DND-41 (cell line): ENCODE measurements around the gene FARP2.

Experiments used
- ATAC-seq: fragments of 200-7000 bp; cut with Tn5 transposase; 3 replicates; pipeline ENCODE4 v1.9.1; 2021; ENCODE audit warnings: low read depth; ENCODE audit not compliant: insufficient read depth
- DNase-seq: peaks from one replicate; pipeline ENCODE4 v3.0.0-alpha.2; 2020
- H2AFZ ChIP-seq: 2 replicates; pipeline ENCODE4 v1.6.0; 2012; ENCODE audit warnings: low read depth, low read length
- H3K27ac ChIP-seq: 2 replicates; pipeline ENCODE4 v1.5.1; 2012; ENCODE audit warnings: low read length, inconsistent platforms
- H3K27me3 ChIP-seq: fragments of 200-600 bp; sonication (generic); 2 replicates; pipeline ENCODE4 v1.6.0; 2012; ENCODE audit warnings: low read length, mild to moderate bottlenecking, inconsistent platforms; ENCODE audit not compliant: insufficient read depth, poor library complexity
- H3K36me3 ChIP-seq: 2 replicates; pipeline ENCODE4 v1.5.1; 2012; ENCODE audit warnings: low read length, inconsistent platforms; ENCODE audit not compliant: insufficient read depth
- H3K4me1 ChIP-seq: 2 replicates; pipeline ENCODE4 v1.5.1; 2012; ENCODE audit warnings: mild to moderate bottlenecking, low read length; ENCODE audit not compliant: insufficient read depth
- H3K4me2 ChIP-seq: 2 replicates; pipeline ENCODE4 v1.6.0; 2012; ENCODE audit warnings: mild to moderate bottlenecking, moderate library complexity, low read length, inconsistent platforms; ENCODE audit not compliant: insufficient read depth
- H3K4me3 ChIP-seq, 2 experiments: fragments of 200-600 bp in 1 of 2; shearing (Covaris generic) in 1 of 2; 2 replicates each; pipeline ENCODE4 v1.5.1; 2012 to 2016; ENCODE audit warnings: inconsistent platforms in 2 of 2, low read length in 2 of 2, mild to moderate bottlenecking in 2 of 2, low read depth in 1 of 2, moderate library complexity in 1 of 2
- H3K79me2 ChIP-seq: 2 replicates; pipeline ENCODE4 v1.6.0; 2012; ENCODE audit warnings: low read length, inconsistent platforms; ENCODE audit not compliant: insufficient read depth
- H3K9ac ChIP-seq: 2 replicates; pipeline ENCODE4 v1.6.0; 2012; ENCODE audit warnings: low read depth, mild to moderate bottlenecking, inconsistent platforms, low read length, moderate library complexity
- H3K9me3 ChIP-seq: 2 replicates; pipeline ENCODE4 v1.5.1; 2012; ENCODE audit warnings: low read length, moderate library complexity, mild to moderate bottlenecking, inconsistent platforms; ENCODE audit not compliant: insufficient read depth, severe bottlenecking
- H4K20me1 ChIP-seq: 2 replicates; pipeline ENCODE4 v1.6.0; 2012; ENCODE audit warnings: low read length; ENCODE audit not compliant: insufficient read depth
- CTCF ChIP-seq: IDR thresholded peaks from 2 replicates; pipeline ENCODE4 v1.5.1; 2012; ENCODE audit warnings: borderline replicate concordance, low read length, moderate library complexity, mild to moderate bottlenecking; ENCODE audit not compliant: poor library complexity, severe bottlenecking; ENCODE audit errors: extremely low read depth
- EZH2 ChIP-seq: IDR thresholded peaks from 3 replicates; pipeline ENCODE4 v1.6.1; 2012; ENCODE audit warnings: borderline replicate concordance, low read depth, mild to moderate bottlenecking, moderate library complexity, low read length, inconsistent platforms; ENCODE audit not compliant: severe bottlenecking

FARP2 gene

GRCh38 chr2:241315093-241315878 lies 40.8 kb upstream of the FARP2 start, which contains the start of gene HDLBP:
TSS of gene HDLBP (minus strand) at chr2:241315672. CDS start at chr2:241266869, 48,803 bp downstream.
- peaks cover 96% of the 10 kb centered on the region for H3K79me2 ChIP-seq
- peaks cover 24% of the 10 kb centered on the region for H3K36me3 ChIP-seq
- no peaks in the 10 kb centered on the region for H3K9me3 ChIP-seq
- no peaks in the 10 kb centered on the region for H3K27me3 ChIP-seq
- DNase-seq: peak; percentile 100
- H3K9ac ChIP-seq: peak within 1 kb of the TSS; percentile 82
- H2AFZ ChIP-seq: peak within 1 kb of the TSS; percentile 86
- H3K4me2 ChIP-seq: peak within 1 kb of the TSS; percentile 72
- peaks cover 51% of the 10 kb centered on the region for H4K20me1 ChIP-seq
- H3K27ac ChIP-seq: peak within 1 kb of the TSS; percentile 99
- TF ChIP-seq CTCF: peak; percentile 87
- TF ChIP-seq EZH2: no peak
- H3K4me3 ChIP-seq: peak within 1 kb of the TSS; percentile 75 to 88
- peaks cover 79% of the 10 kb centered on the region for H3K4me1 ChIP-seq
- ATAC-seq: peak; percentile 83

- peaks cover 25% of the 10 kb centered on the region for H3K36me3 ChIP-seq
- peak within 1 kb of the TSS; percentile 72 for H3K4me2 ChIP-seq
- H2AFZ ChIP-seq: peak within 1 kb of the TSS; percentile 86
- H3K79me2 ChIP-seq: peaks cover 96% of the 10 kb centered on the region
- peaks cover 79% of the 10 kb centered on the region for H3K4me1 ChIP-seq
- no peaks in the 10 kb centered on the region for H3K9me3 ChIP-seq
- H3K27me3 ChIP-seq: no peaks in the 10 kb centered on the region
- no peak for DNase-seq
- peak within 1 kb of the TSS; percentile 99 for H3K27ac ChIP-seq
- peak; percentile 57 for ATAC-seq
- peaks cover 52% of the 10 kb centered on the region for H4K20me1 ChIP-seq
- TF ChIP-seq CTCF (no peak), EZH2 (no peak)
- peak within 1 kb of the TSS; percentile 75 to 88 for H3K4me3 ChIP-seq
- H3K9ac ChIP-seq: peak within 1 kb of the TSS; percentile 82
Observed at GRCh38 chr2:241315879-241316631, 40.0 kb upstream of the FARP2 start, which contains the start of gene SEPTIN2. TSS of gene SEPTIN2 (plus strand) at chr2:241315925. CDS start at chr2:241324233, 8,308 bp downstream.

GRCh38 chr2:241316825-241317224 lies 39.3 kb upstream of the FARP2 start:
- Histone ChIP-seq H3K36me3 (peaks cover 31% of the 10 kb centered on the region), H3K4me3 (peak overlapping the region; percentile 50 to 80; a peak in 3 of 4 replicates), H3K4me2 (peak overlapping the region; percentile 72), H3K9ac (peak overlapping the region; percentile 82), H3K9me3 (no peaks in the 10 kb centered on the region), H3K79me2 (peaks cover 96% of the 10 kb centered on the region), H3K27me3 (no peaks in the 10 kb centered on the region), H3K4me1 (peaks cover 80% of the 10 kb centered on the region), H4K20me1 (peaks cover 53% of the 10 kb centered on the region), H3K27ac (peak overlapping the region; percentile 89), H2AFZ (peak overlapping the region; percentile 64; the same call in 1 of the 2 replicates)
- DNase-seq: no peak
- TF ChIP-seq CTCF (no peak), EZH2 (no peak)
- ATAC-seq: no peak
